Measurements from ENCODE around the gene LILRB5. TPM values are rescaled to one million over a fixed set of nuclear protein-coding genes. Genes with fewer than 3 reads are reported as not detected.
"Not testable (repeated sequence)": the region's sequence is repeated elsewhere in the genome, so short reads cannot be mapped to it uniquely, and the experiment has no call there.

Gene LILRB5
- total RNA-seq, 1 experiment from 2014 or later: not detected

GRCh38 chr19:54218259-54218658, 38.8 kb downstream of the LILRB5 start:
- no peaks in the 10 kb centered on the region for H3K9me3 ChIP-seq (ENCODE audit: low read depth, low read length, poor library complexity, severe bottlenecking)
- POLR2A ChIA-PET (ENCODE audit: low non-redundant PET): no interaction called here
- H3K4me3 ChIP-seq (ENCODE audit: low read depth, low read length, poor library complexity, severe bottlenecking): no peak overlapping the region
- intact Hi-C loops (cut with micrococcal nuclease; ENCODE audit: unreplicated experiment): no loop called here
- H3K27me3 ChIP-seq (replicated peaks; ENCODE audit: insufficient read depth, low read depth, low read length, poor library complexity): no peaks in the 10 kb centered on the region
- no TSS peak for BruUV-seq (replicated peaks)
- H3K36me3 ChIP-seq (ENCODE audit: insufficient read depth, low read length, poor library complexity, severe bottlenecking): no peaks in the 10 kb centered on the region
- TF ChIP-seq EZH2 (IDR thresholded peaks at IDR 0.05; ENCODE audit: borderline replicate concordance, low read depth, low read length, poor library complexity, severe bottlenecking) (no peak), CTCF (conservative IDR thresholded peaks at IDR 0.05; ENCODE audit: low read depth, low read length) (no peak)
- no peaks in the 10 kb centered on the region for H3K4me1 ChIP-seq (ENCODE audit: insufficient read depth, low read length, poor library complexity, severe bottlenecking)
- no peak overlapping the region for H3K27ac ChIP-seq (ENCODE audit: low read depth, low read length, poor library complexity, severe bottlenecking)
- DNase-seq (ENCODE audit: low spot score): no peak
- CTCF ChIA-PET: no interaction called here

- H3K36me3 ChIP-seq (ENCODE audit: insufficient read depth, low read length, poor library complexity, severe bottlenecking); H3K4me3 ChIP-seq (ENCODE audit: low read depth, low read length, poor library complexity, severe bottlenecking); H3K27me3 ChIP-seq (replicated peaks; ENCODE audit: insufficient read depth, low read depth, low read length, poor library complexity); H3K4me1 ChIP-seq (ENCODE audit: insufficient read depth, low read length, poor library complexity, severe bottlenecking); DNase-seq (ENCODE audit: low spot score); CTCF ChIA-PET; H3K27ac ChIP-seq (ENCODE audit: low read depth, low read length, poor library complexity, severe bottlenecking); intact Hi-C loops (cut with micrococcal nuclease; ENCODE audit: unreplicated experiment); BruUV-seq (replicated peaks); H3K9me3 ChIP-seq (ENCODE audit: low read depth, low read length, poor library complexity, severe bottlenecking); POLR2A ChIA-PET (ENCODE audit: low non-redundant PET): not testable (repeated sequence)
Measured at GRCh38 chr19:54217517-54218247, 39.4 kb downstream of the LILRB5 start.

- no peak overlapping the region for H3K4me3 ChIP-seq (ENCODE audit: low read depth, low read length, poor library complexity, severe bottlenecking)
- no peaks in the 10 kb centered on the region for H3K9me3 ChIP-seq (ENCODE audit: low read depth, low read length, poor library complexity, severe bottlenecking)
- H3K27ac ChIP-seq (ENCODE audit: low read depth, low read length, poor library complexity, severe bottlenecking): no peak overlapping the region
- no peaks in the 10 kb centered on the region for H3K36me3 ChIP-seq (ENCODE audit: insufficient read depth, low read length, poor library complexity, severe bottlenecking)
- TF ChIP-seq CTCF (conservative IDR thresholded peaks at IDR 0.05; ENCODE audit: low read depth, low read length) (no peak), EZH2 (IDR thresholded peaks at IDR 0.05; ENCODE audit: borderline replicate concordance, low read depth, low read length, poor library complexity, severe bottlenecking) (no peak)
- no peaks in the 10 kb centered on the region for H3K27me3 ChIP-seq (replicated peaks; ENCODE audit: insufficient read depth, low read depth, low read length, poor library complexity)
- CTCF ChIA-PET: no interaction called here
- no peak for DNase-seq (ENCODE audit: low spot score)
- intact Hi-C loops (cut with micrococcal nuclease; ENCODE audit: unreplicated experiment): no loop called here
- no peaks in the 10 kb centered on the region for H3K4me1 ChIP-seq (ENCODE audit: insufficient read depth, low read length, poor library complexity, severe bottlenecking)
- BruUV-seq (replicated peaks): no TSS peak
- POLR2A ChIA-PET (ENCODE audit: low non-redundant PET): interaction anchor here (0.7 kb wide), 1 partner anchor 28 kb away, joined by 6 read pairs; the partner anchor contains the start of gene MBOAT7
Measured at GRCh38 chr19:54216869-54217268, 40.2 kb downstream of the LILRB5 start.

- H3K27me3 ChIP-seq (replicated peaks; ENCODE audit: insufficient read depth, low read depth, low read length, poor library complexity); H3K36me3 ChIP-seq (ENCODE audit: insufficient read depth, low read length, poor library complexity, severe bottlenecking); POLR2A ChIA-PET (ENCODE audit: low non-redundant PET); H3K9me3 ChIP-seq (ENCODE audit: low read depth, low read length, poor library complexity, severe bottlenecking); intact Hi-C loops (cut with micrococcal nuclease; ENCODE audit: unreplicated experiment); H3K4me3 ChIP-seq (ENCODE audit: low read depth, low read length, poor library complexity, severe bottlenecking); BruUV-seq (replicated peaks); CTCF ChIA-PET; H3K27ac ChIP-seq (ENCODE audit: low read depth, low read length, poor library complexity, severe bottlenecking); DNase-seq (ENCODE audit: low spot score); H3K4me1 ChIP-seq (ENCODE audit: insufficient read depth, low read length, poor library complexity, severe bottlenecking): not testable (repeated sequence)
Measured at GRCh38 chr19:54214734-54215133, 42.3 kb downstream of the LILRB5 start.

- DNase-seq (ENCODE audit: low spot score); H3K27ac ChIP-seq (ENCODE audit: low read depth, low read length, poor library complexity, severe bottlenecking); H3K36me3 ChIP-seq (ENCODE audit: insufficient read depth, low read length, poor library complexity, severe bottlenecking); BruUV-seq (replicated peaks); H3K9me3 ChIP-seq (ENCODE audit: low read depth, low read length, poor library complexity, severe bottlenecking); H3K27me3 ChIP-seq (replicated peaks; ENCODE audit: insufficient read depth, low read depth, low read length, poor library complexity); H3K4me3 ChIP-seq (ENCODE audit: low read depth, low read length, poor library complexity, severe bottlenecking); POLR2A ChIA-PET (ENCODE audit: low non-redundant PET); intact Hi-C loops (cut with micrococcal nuclease; ENCODE audit: unreplicated experiment): not testable (repeated sequence)
- CTCF ChIA-PET: interaction anchor here (0.6 kb wide), 1 partner anchor 36 kb away, joined by 3 read pairs; no protein-coding TSS in a partner anchor
- peaks cover 11% of the 10 kb centered on the region for H3K4me1 ChIP-seq (ENCODE audit: insufficient read depth, low read length, poor library complexity, severe bottlenecking)
Measured at GRCh38 chr19:54214217-54214616, 42.9 kb downstream of the LILRB5 start.
